ENCODE data around the gene CACHD1.
"Not testable (repeated sequence)": the region's sequence is repeated elsewhere in the genome, so short reads cannot be mapped to it uniquely, and the experiment has no call there.

Gene CACHD1

GRCh38 chr1:64598100-64598571 lies 128.2 kb downstream of the CACHD1 start:
- DNase-seq = no peak

GRCh38 chr1:64599242-64599641 lies 129.3 kb downstream of the CACHD1 start:
- no peak for DNase-seq

GRCh38 chr1:64601207-64601606 lies 131.3 kb downstream of the CACHD1 start:
- no peak for DNase-seq

- DNase-seq = no peak
Observed at GRCh38 chr1:64608005-64608650, 138.2 kb downstream of the CACHD1 start.

DNA sequence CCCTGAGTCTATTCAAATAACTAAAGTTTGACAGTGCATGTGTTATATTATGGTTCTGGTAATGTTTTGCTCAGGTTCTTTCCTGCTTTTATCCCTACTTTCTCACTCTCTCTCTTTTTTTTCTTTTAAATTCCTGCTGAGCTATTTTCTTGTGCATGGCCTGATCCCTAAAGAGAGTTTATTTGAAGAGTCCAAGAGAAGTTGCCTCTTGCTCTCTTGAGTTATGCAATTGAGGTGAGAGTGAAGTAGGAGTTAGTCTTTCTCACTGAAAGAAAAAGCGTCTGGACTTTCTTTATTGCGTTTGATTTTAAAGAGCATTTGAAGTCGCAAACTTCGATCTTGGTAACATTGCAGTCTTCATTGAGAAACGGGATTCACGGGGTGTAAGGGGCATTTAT lies 138.7 kb downstream of the CACHD1 start:
- DNase-seq = no peak

GRCh38 chr1:64610950-64611349 lies 141.0 kb downstream of the CACHD1 start:
- DNase-seq = not testable (repeated sequence)

- DNase-seq = no peak
Observed at GRCh38 chr1:64616039-64616438, 146.1 kb downstream of the CACHD1 start.

GRCh38 chr1:64623750-64624191 lies 153.8 kb downstream of the CACHD1 start:
- DNase-seq = no peak

- DNase-seq = no peak
Observed at GRCh38 chr1:64624218-64624713, 154.3 kb downstream of the CACHD1 start.

GRCh38 chr1:64624808-64625207 lies 154.9 kb downstream of the CACHD1 start:
- no peak for DNase-seq

GRCh38 chr1:64630611-64631010 lies 160.7 kb downstream of the CACHD1 start:
- no peak for DNase-seq

DNA sequence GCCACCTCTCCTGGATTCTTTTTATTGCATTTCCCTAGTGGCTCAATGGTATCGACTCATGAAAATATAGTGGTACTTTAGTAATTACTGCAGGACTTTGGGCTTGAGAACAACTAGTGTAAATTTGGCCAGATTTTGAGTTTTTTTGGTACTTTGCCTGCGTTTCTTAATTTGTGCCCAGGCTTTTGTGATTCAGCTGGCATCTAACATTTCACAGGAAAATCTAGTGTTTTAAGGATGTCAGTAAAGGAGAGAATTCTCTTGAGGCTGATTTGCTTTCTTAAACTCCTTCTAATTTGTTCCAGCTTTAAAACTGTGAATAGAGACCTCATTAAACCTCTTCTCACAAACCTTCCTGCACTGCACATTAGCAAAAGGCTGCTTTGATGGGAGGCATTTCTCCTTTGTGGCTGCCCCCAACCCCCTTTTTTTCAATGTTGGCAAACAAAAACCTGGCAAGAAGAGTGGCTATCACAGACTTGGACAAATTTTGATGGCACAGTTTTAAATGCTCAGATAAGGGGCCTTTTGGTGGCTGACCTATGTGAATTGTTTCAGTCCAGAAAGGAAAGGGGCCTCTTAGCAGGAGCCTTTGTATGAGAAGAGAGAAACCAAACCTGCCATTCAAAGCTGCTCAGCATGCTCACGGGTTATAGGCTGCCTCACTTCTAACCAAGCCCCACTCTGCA lies 161.6 kb downstream of the CACHD1 start:
- DNase-seq = no peak

- no peak for DNase-seq
Observed at GRCh38 chr1:64632936-64633335, 163.0 kb downstream of the CACHD1 start.

- no peak for DNase-seq
Observed at GRCh38 chr1:64645735-64646134, 175.8 kb downstream of the CACHD1 start.

DNA sequence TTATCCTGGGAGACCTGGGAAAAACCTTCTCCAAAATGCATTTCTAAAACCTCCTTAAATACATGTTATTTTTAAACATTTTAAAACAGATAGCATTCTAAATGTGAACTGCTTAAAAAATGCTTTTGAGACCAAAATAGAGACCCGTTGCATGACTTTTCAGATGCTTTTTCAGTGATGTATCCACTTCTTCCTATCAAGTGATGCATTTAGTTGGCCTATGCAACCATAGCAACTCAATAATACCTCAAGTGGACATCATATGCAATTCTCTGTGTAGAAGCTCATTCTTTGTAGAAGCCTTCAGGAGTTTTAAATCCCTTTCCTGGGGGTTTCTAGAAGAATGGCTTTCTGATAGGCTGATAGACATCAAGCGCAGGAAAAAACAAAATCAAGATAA lies 180.5 kb downstream of the CACHD1 start:
- no peak for DNase-seq

DNA sequence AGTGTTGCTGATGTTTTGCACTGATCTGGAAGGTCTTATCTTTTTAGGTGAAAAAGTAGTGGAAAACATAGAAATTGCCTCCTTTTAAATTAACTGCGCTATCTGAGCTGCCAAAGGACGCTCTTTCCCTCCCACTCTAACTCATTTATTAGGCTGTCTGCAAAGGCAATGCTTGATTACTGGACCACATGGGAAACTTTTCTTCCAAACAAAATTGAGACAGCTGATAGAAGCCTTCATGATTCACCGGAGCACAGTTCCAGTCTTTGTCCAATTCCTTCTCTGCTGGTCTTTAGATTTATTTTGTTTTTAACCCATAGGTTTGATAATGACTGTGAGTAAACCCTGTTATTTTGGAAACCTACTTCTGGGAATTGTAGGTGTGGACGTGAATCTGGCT lies 181.9 kb downstream of the CACHD1 start:
- no peak for DNase-seq

DNA sequence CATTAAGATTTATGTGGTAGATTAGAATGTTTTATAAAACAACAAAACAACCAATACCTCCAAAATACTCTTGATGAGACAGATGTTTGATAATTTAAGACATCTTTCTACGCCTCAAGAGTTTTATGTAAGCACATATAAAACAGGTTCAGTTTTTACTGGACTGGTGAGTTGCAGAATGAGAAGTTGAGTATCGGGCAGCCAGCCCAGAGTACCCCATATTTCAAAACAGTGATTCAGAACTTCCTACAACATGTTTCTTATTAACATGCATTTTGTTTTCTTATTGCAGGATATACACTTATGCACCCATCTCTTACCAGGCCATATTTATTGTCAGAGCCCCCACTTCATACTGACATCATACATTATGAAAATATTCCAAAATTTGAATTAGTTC lies 183.5 kb downstream of the CACHD1 start:
- no peak for DNase-seq

- DNase-seq = no peak
Observed at GRCh38 chr1:64654519-64655341, 184.8 kb downstream of the CACHD1 start.

GRCh38 chr1:64655861-64656260 lies 185.9 kb downstream of the CACHD1 start:
- DNase-seq = no peak

DNA sequence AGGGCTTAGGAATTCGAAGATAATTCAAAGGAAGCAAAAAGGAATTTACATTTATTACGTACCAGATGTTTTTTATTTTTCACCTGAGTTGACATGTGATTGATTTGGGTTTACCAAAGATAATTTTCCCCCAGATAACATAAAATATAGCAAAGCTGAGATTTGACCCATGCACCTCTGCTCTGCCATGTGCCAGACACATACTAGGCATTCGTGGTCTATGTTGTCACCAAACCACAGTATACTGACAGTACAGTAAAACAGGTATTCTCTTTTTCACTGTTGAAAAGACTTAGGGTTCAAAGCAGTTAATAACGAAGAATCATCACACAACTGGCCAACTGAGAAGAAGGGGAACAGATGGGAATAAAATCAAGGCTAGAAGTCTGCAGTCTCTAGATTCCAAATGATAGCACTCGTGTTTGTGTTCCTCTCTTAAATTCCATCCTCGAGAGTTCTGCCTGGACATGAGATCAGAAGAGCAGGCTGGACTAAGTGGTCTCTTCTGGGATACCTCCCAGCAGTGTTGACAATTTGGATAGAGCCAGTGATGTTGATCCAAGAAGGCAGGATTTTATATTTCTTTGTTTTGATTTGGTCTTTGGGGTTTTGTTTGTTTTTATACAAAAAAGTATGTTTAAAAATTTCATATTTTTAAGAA lies 189.7 kb downstream of the CACHD1 start:
- DNase-seq = no peak

DNA sequence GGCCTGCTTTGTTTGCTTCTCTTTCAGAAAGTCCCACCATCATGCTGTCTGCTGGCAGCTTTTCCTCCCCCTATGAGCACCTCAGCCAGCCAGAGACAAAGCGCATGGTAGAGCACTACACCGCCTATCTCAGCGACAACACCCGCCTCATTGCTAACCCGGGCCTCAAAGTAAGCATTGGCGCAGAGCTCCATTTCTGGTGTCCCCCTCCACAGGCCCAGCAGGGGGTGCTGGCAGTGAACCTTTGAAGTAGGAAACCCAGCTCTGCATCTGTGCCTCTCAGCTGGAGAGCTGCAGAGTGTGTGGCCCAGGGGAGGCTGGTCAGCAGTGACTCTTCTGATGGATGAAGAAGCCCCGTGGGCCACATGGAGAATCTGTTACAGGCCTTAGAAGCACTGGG lies 193.7 kb downstream of the CACHD1 start:
- no peak for DNase-seq

GRCh38 chr1:64664299-64664698 lies 194.4 kb downstream of the CACHD1 start:
- no peak for DNase-seq

GRCh38 chr1:64669098-64669675 lies 199.3 kb downstream of the CACHD1 start:
- no peak for DNase-seq
